Psoas muscle (tissue), 8 donors: Measurements from ENCODE around the gene FGGY. TPM values are rescaled to one million over a fixed set of nuclear protein-coding genes. Genes with fewer than 3 reads are reported as not detected.

ENCODE experiments used
- ATAC-seq, 4 donors: fragments of 200-7000 bp; cut with Tn5 transposase; one replicate each; pipeline ENCODE4 v1.9.1; 2020; ENCODE audit warnings: moderate library complexity in 3 of 4, mild to moderate bottlenecking in 2 of 4
- DNase-seq, 2 donors: peaks; one replicate each; pipeline ENCODE4 v3.0.0-alpha.2; 2020
- H3K27ac ChIP-seq: fragments of 200-600 bp; one replicate; pipeline ENCODE4 v1.8.0; 2022
- H3K27me3 ChIP-seq, 3 donors: fragments of 200-600 bp in 1 of 3; one replicate each; pipeline versions ENCODE4 v1.6.1 to v1.8.0; 2013 to 2022; ENCODE audit warnings: low read length in 2 of 3, mild to moderate bottlenecking in 2 of 3, moderate library complexity in 1 of 3; ENCODE audit not compliant: insufficient read depth in 3 of 3
- H3K36me3 ChIP-seq, 2 donors: fragments of 200-600 bp in 1 of 2; one replicate each; pipeline versions ENCODE4 v1.6.1 to v1.8.0; 2013 to 2022; ENCODE audit warnings: low read depth in 1 of 2, mild to moderate bottlenecking in 1 of 2, moderate library complexity in 1 of 2; ENCODE audit not compliant: insufficient read depth in 1 of 2
- H3K4me1 ChIP-seq: fragments of 200-600 bp; one replicate; pipeline ENCODE4 v1.8.0; 2022
- H3K4me3 ChIP-seq: fragments of 200-600 bp; one replicate; pipeline ENCODE4 v1.8.0; 2022; ENCODE audit warnings: mild to moderate bottlenecking
- H3K9me3 ChIP-seq: fragments of 200-600 bp; one replicate; pipeline ENCODE4 v1.8.0; 2022
- WGBS, 3 donors: extraction: QIAGEN DNeasy Blood & Tissue Kit; methylation state at CpG; one replicate each; pipeline versions ENCODE4 v1.1.6 to v1.1.7; 2013; 5-methylcytosine and 5-hydroxymethylcytosine counted together
- intact Hi-C, 2 donors: fragments of 100-400 bp; cut with DNase I; formaldehyde crosslinking; loops; one replicate each; pipeline versions ENCODE4 v1.11.0 to v1.14.2; 2022
- polyA plus RNA-seq, 3 donors: library from polyadenylated mRNA; stranded (reverse); fragments of 200-250 nt; gene quantifications; one replicate each; pipeline ENCODE4 v1.2.3, GENCODE V29; 2013
- total RNA-seq, 4 donors: library from RNA; stranded (reverse); fragmentation: NEBNext Ultra II Directional in 2 of 4; extraction: Animal tissue kit (Norgen Biotek cat#: 25700) in 2 of 4; gene quantifications; one replicate each; pipeline versions ENCODE4 v1.2.1 to v1.2.4, GENCODE V29; 2021 to 2023
- TF ChIP-seq, protein P1 (sequence below): fragments of 200-600 bp; IDR thresholded peaks from one replicate; pipeline ENCODE4 v1.8.0; 2022; ENCODE audit warnings: antibody characterized with exemption
- donor health status: healthy with polysubstance abuse.
- donor health status: DM: no; HTN: no; CAD: no; lungs with moderate emphysema.
- donor health status: Bipolar disorder and iron deficiency.
- donor health status: healthy.
- donor health status: DM: yes; HTN: yes; CAD: no.
- donor health status: DM: no; HTN: no; CAD: no.
- donor health status: DM: no; HTN: no; CAD: no.
- donor health status: DM: yes; HTN: yes; CAD: no.

FGGY gene
- total and polyA plus RNA-seq, 7 donors: 11.9 to 72.2 (median 46.5) TPM

DNA sequence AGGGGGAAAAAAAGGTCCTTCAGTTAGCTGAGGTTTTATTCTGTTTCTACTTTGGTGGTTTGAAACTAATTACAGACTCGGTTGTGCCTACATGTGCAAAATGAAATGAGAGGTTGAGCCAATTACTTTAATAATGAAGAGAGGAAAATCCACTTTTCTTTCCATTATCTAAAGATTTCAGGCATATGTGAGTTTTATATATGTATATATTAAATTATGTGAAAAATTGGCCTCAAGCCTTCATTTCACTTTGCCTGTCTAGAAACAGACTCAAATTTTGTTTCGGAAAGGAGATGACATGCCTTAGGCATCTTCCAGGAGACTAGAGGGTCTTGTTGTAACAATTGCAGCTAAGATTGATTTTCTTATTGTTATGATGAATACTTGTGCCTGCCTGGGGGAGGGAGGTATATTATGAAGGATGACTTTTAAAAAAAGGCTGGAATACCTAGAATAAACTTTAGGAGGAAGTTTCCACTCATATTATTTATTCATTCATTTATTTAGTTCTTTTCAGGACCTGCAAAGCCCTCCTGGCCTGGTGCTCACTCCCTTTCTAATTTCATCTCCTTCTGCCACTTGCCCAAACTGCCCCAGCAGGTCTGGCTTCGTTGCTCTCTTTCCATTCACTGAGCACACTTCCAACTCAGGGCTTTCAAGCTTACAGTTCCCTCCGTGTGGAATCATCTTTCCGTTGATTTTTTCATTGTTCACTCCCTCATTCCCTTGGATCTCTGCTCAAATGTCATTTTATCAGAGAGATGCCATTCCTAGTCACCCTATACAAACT lies 423.6 kb downstream of the FGGY start:
- Histone ChIP-seq H3K4me1 (peaks cover 27% of the 10 kb centered on the region), H3K36me3 (no peaks in the 10 kb centered on the region), H3K27me3 (no peaks in the 10 kb centered on the region), H3K9me3 (no peaks in the 10 kb centered on the region), H3K4me3 (no peak overlapping the region), H3K27ac (peak overlapping the region; percentile 26)
- no peak for DNase-seq
- WGBS, 3 donors: 44 to 55% (median 48%) methylated on average over 5 of the region's 5 CpGs
- ATAC-seq: no peak
- intact Hi-C loops: no loop called here
- TF ChIP-seq, protein P1, sequence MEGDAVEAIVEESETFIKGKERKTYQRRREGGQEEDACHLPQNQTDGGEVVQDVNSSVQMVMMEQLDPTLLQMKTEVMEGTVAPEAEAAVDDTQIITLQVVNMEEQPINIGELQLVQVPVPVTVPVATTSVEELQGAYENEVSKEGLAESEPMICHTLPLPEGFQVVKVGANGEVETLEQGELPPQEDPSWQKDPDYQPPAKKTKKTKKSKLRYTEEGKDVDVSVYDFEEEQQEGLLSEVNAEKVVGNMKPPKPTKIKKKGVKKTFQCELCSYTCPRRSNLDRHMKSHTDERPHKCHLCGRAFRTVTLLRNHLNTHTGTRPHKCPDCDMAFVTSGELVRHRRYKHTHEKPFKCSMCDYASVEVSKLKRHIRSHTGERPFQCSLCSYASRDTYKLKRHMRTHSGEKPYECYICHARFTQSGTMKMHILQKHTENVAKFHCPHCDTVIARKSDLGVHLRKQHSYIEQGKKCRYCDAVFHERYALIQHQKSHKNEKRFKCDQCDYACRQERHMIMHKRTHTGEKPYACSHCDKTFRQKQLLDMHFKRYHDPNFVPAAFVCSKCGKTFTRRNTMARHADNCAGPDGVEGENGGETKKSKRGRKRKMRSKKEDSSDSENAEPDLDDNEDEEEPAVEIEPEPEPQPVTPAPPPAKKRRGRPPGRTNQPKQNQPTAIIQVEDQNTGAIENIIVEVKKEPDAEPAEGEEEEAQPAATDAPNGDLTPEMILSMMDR: no peak

- no peak for DNase-seq
- 38 to 45% (median 43%) methylated on average over 1 of the region's 1 CpG for WGBS, 3 donors
- Histone ChIP-seq H3K27me3 (no peaks in the 10 kb centered on the region), H3K4me1 (peaks cover 31% of the 10 kb centered on the region), H3K9me3 (no peaks in the 10 kb centered on the region), H3K27ac (peak overlapping the region; percentile 84), H3K4me3 (peak overlapping the region; percentile 38), H3K36me3 (no peaks in the 10 kb centered on the region)
- TF ChIP-seq, protein P1: no peak
- peak; percentile 84 to 89 (median 86) for ATAC-seq
- intact Hi-C loops: no loop called here
These were observed 433.4 kb downstream of the FGGY start for GRCh38 chr1:59730302-59730701.

GRCh38 chr1:59730759-59731478 lies 434.0 kb downstream of the FGGY start:
- TF ChIP-seq, protein P1: no peak
- intact Hi-C loops: no loop called here
- WGBS, 3 donors: 30 to 40% (median 39%) methylated on average over 12 of the region's 12 CpGs

DNA sequence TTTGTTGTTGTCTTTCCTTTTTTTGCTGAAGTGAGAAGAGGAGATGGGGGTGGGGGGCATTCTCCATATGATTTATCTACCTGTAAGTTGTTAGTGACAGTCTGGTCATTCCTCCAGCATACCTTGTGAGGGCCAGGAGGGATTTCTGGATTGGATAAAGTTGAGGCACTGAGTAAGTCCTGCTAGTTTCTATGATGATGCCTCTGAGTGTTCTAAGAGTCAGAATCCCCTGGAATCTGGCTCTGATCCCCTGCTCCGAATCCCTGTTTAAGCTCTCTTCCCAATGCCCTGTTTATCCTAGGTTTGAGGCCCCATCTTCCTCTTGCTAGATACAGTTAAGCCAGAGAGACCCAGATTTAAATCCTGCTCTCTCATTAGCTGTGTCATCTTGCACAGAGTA lies 434.7 kb downstream of the FGGY start:
- TF ChIP-seq, protein P1: no peak
- Histone ChIP-seq H3K27me3 (no peaks in the 10 kb centered on the region), H3K4me3 (no peak overlapping the region), H3K4me1 (peaks cover 27% of the 10 kb centered on the region), H3K27ac (peak overlapping the region; percentile 84), H3K9me3 (no peaks in the 10 kb centered on the region), H3K36me3 (no peaks in the 10 kb centered on the region)
- ATAC-seq: no peak
- DNase-seq: no peak
- intact Hi-C loops: no loop called here
- WGBS, 3 donors: 83 to 85% (median 84%) methylated on average over 1 of the region's 1 CpG

More at GRCh38 chr1:59730759-59731478, 434.0 kb downstream of the FGGY start:
- Histone ChIP-seq H3K9me3 (no peaks in the 10 kb centered on the region), H3K4me3 (no peak overlapping the region), H3K4me1 (peaks cover 31% of the 10 kb centered on the region), H3K36me3 (no peaks in the 10 kb centered on the region), H3K27me3 (no peaks in the 10 kb centered on the region), H3K27ac (peak overlapping the region; percentile 84)
- DNase-seq: peak; percentile 85 to 88
- ATAC-seq: peak; percentile 83 to 93 (median 88)
